Esophagus muscularis mucosa (tissue), 4 donors: Measurements from ENCODE around the gene AGAP1.

ENCODE experiments used
- EP300 ChIP-seq: sonication (generic); formaldehyde crosslinking; IDR thresholded peaks from one replicate; pipeline ENCODE4 v1.6.1; 2017; ENCODE audit warnings: antibody characterized with exemption
- POLR2A ChIP-seq: fragments of 450-650 bp; IDR thresholded peaks from one replicate; pipeline ENCODE4 v1.6.1; 2017; ENCODE audit warnings: antibody characterized with exemption, moderate library complexity, mild to moderate bottlenecking, low read depth
- POLR2AphosphoS5 ChIP-seq, 2 donors: sonication (generic); formaldehyde crosslinking; IDR thresholded peaks; one replicate each; pipeline ENCODE4 v1.6.1; 2017; ENCODE audit warnings: antibody characterized with exemption in 2 of 2
- TF ChIP-seq, protein P1 (sequence below), 3 experiments: fragments of 200-600 bp in 2 of 3; fragments of 450-650 bp in 1 of 3; sonication (generic) in 2 of 3; IDR thresholded peaks; one replicate each; pipeline ENCODE4 v1.5.1; 2017 to 2019; ENCODE audit warnings: antibody characterized with exemption in 3 of 3, mild to moderate bottlenecking in 2 of 3, moderate library complexity in 1 of 3

DNA sequence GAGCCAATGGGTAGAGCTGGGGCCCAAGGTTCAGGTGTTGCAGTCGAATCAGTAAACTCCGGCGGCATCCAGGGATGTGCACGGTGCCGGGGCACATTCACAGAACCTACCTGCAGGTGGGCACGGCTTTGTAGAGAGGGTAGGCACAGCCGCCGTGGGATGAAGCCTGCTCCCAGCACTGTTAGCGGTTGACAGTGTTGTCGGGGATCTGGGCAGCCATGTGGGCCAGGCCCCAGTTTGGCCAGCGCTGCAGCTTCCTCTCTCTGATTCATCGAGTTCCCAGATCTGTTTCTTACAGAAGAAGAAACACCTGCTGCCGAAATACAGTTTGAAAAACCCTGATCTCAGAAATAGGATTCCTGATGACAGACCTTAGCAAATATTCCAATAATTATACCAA is 274.8 kb downstream of the AGAP1 start:
- TF ChIP-seq, protein P1, sequence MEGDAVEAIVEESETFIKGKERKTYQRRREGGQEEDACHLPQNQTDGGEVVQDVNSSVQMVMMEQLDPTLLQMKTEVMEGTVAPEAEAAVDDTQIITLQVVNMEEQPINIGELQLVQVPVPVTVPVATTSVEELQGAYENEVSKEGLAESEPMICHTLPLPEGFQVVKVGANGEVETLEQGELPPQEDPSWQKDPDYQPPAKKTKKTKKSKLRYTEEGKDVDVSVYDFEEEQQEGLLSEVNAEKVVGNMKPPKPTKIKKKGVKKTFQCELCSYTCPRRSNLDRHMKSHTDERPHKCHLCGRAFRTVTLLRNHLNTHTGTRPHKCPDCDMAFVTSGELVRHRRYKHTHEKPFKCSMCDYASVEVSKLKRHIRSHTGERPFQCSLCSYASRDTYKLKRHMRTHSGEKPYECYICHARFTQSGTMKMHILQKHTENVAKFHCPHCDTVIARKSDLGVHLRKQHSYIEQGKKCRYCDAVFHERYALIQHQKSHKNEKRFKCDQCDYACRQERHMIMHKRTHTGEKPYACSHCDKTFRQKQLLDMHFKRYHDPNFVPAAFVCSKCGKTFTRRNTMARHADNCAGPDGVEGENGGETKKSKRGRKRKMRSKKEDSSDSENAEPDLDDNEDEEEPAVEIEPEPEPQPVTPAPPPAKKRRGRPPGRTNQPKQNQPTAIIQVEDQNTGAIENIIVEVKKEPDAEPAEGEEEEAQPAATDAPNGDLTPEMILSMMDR (IDR thresholded peaks at IDR 0.05), result no peak
- no peak for TF ChIP-seq POLR2A
- TF ChIP-seq POLR2AphosphoS5 (IDR thresholded peaks at IDR 0.05), result no peak
- no peak for TF ChIP-seq EP300
